ENCODE data around the gene AFDN. TPM values are rescaled to one million over a fixed set of nuclear protein-coding genes. Genes with fewer than 3 reads are reported as not detected.

The AFDN gene
- total RNA-seq, 4 donors from 2014 or later = 133 to 391 (median 148) TPM

- TF ChIP-seq CTCF (IDR thresholded peaks at IDR 0.05) = no peak
- TF ChIP-seq POLR2AphosphoS5 (IDR thresholded peaks at IDR 0.05) = no peak
- TF ChIP-seq POLR2A (IDR thresholded peaks at IDR 0.05) = no peak
- TF ChIP-seq EP300 (IDR thresholded peaks at IDR 0.05) = no peak
- no peak for DNase-seq (ENCODE audit: low spot score in 2 of 2)
- no peaks in the 10 kb centered on the region for H3K27me3 ChIP-seq
- H3K9me3 ChIP-seq = no peaks in the 10 kb centered on the region
- peaks cover 54% of the 10 kb centered on the region for H3K36me3 ChIP-seq
- H3K27ac ChIP-seq = no peak overlapping the region
- no peak overlapping the region for H3K4me3 ChIP-seq
- 96% methylated on average over 5 of the region's 5 CpGs for WGBS
- no peaks in the 10 kb centered on the region for H3K4me1 ChIP-seq
Measured at GRCh38 chr6:167953551-167953950, 126.8 kb downstream of the AFDN start.

DNA sequence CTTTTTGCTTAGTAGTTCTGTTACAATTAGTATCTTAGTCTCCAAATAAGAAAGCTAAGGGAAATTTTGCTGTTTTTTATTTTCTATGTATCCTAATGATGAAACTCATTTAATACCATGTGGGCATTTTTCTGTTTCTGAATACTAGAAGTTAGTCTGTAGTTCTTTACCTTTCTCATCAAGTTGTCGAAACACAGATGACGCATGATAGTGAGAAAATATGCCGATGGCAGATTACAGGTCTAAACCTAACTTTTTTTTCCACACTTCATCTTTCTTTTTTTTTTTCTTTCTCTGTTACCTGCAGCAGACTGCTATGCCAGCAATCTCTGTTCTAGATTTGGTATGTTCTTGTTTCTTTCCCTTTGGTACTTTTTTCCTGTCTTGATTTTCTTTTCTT, 127.4 kb downstream of the AFDN start:
- TF ChIP-seq POLR2A (IDR thresholded peaks at IDR 0.05) = no peak
- TF ChIP-seq POLR2AphosphoS5 (IDR thresholded peaks at IDR 0.05) = no peak
- no peak for TF ChIP-seq CTCF (IDR thresholded peaks at IDR 0.05)
- TF ChIP-seq EP300 (IDR thresholded peaks at IDR 0.05) = no peak
- Histone ChIP-seq H3K27me3 (no peaks in the 10 kb centered on the region), H3K9me3 (no peaks in the 10 kb centered on the region), H3K27ac (no peak overlapping the region), H3K4me1 (no peaks in the 10 kb centered on the region), H3K4me3 (no peak overlapping the region), H3K36me3 (peaks cover 48% of the 10 kb centered on the region)
- 93% methylated on average over 3 of the region's 3 CpGs for WGBS
- DNase-seq (ENCODE audit: low spot score in 2 of 2) = no peak

DNA sequence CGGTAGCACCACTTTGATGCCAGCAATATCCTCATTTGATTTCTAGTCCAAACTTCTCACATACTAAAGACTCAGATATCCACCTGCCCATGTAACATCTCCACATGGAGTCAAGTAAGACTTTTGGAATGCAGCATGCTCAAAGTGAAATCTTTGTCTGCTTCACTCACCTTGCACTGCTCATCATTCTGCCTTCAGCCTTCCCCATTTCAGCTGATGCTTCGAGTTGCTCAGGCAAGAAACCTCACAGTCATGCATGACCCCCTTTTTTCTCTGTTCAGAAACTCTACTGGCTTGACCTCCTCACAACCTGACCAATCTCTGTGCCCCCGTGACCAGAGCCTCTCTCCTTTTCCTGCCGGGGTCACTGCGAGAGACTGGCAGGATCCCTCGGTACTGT, 129.8 kb downstream of the AFDN start:
- WGBS = 98% methylated on average over 6 of the region's 6 CpGs
- no peaks in the 10 kb centered on the region for H3K9me3 ChIP-seq
- H3K4me1 ChIP-seq = no peaks in the 10 kb centered on the region
- TF ChIP-seq CTCF (IDR thresholded peaks at IDR 0.05) = no peak
- no peak for TF ChIP-seq POLR2AphosphoS5 (IDR thresholded peaks at IDR 0.05)
- TF ChIP-seq POLR2A (IDR thresholded peaks at IDR 0.05) = no peak
- TF ChIP-seq EP300 (IDR thresholded peaks at IDR 0.05) = no peak
- no peaks in the 10 kb centered on the region for H3K27me3 ChIP-seq
- H3K4me3 ChIP-seq = no peak overlapping the region
- peaks cover 26% of the 10 kb centered on the region for H3K36me3 ChIP-seq
- no peak for DNase-seq (ENCODE audit: low spot score in 2 of 2)
- H3K27ac ChIP-seq = no peak overlapping the region

GRCh38 chr6:167956983-167957492, 130.3 kb downstream of the AFDN start:
- TF ChIP-seq CTCF (IDR thresholded peaks at IDR 0.05) (no peak), POLR2AphosphoS5 (IDR thresholded peaks at IDR 0.05) (no peak), POLR2A (IDR thresholded peaks at IDR 0.05) (no peak), EP300 (IDR thresholded peaks at IDR 0.05) (no peak)
- Histone ChIP-seq H3K9me3 (no peaks in the 10 kb centered on the region), H3K27ac (no peak overlapping the region), H3K27me3 (no peaks in the 10 kb centered on the region), H3K4me3 (no peak overlapping the region), H3K36me3 (peaks cover 25% of the 10 kb centered on the region), H3K4me1 (no peaks in the 10 kb centered on the region)
- 100% methylated on average over 7 of the region's 8 CpGs for WGBS
- DNase-seq (ENCODE audit: low spot score in 2 of 2) = no peak

DNA sequence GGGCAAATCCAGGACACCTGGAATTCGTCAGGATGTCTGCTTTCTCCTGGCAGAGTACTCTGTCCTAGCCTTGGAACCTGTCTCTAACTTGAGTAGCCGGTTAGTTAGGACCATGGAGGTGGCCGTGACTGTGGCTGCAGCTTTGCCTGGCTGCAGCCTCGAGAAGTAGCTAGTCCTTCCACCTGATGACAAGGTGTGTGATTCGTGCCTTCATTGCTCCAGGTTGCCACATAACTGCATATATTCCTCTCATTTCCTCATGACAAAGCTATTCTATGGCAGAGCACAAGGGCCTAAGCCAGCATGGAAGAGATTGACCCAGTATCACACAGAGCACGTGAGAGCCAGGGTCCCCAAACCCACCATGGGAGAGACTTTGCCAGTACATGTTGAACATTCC, 130.9 kb downstream of the AFDN start:
- 98% methylated on average over 6 of the region's 6 CpGs for WGBS
- TF ChIP-seq CTCF (IDR thresholded peaks at IDR 0.05) = no peak
- TF ChIP-seq POLR2A (IDR thresholded peaks at IDR 0.05) = no peak
- Histone ChIP-seq H3K4me3 (no peak overlapping the region), H3K27ac (no peak overlapping the region), H3K9me3 (no peaks in the 10 kb centered on the region), H3K27me3 (no peaks in the 10 kb centered on the region), H3K4me1 (no peaks in the 10 kb centered on the region), H3K36me3 (peaks cover 25% of the 10 kb centered on the region)
- DNase-seq (ENCODE audit: low spot score in 2 of 2) = no peak

All from suprapubic skin (tissue), 4 donors.